ENCODE data around the gene STAG1. TPM values are rescaled to one million over a fixed set of nuclear protein-coding genes. Genes with fewer than 3 reads are reported as not detected.
"Not testable (repeated sequence)": the region's sequence is repeated elsewhere in the genome, so short reads cannot be mapped to it uniquely, and the experiment has no call there.

The STAG1 gene
- total RNA-seq, 2 experiments from 2014 or later = 28.0 to 29.7 TPM

DNA sequence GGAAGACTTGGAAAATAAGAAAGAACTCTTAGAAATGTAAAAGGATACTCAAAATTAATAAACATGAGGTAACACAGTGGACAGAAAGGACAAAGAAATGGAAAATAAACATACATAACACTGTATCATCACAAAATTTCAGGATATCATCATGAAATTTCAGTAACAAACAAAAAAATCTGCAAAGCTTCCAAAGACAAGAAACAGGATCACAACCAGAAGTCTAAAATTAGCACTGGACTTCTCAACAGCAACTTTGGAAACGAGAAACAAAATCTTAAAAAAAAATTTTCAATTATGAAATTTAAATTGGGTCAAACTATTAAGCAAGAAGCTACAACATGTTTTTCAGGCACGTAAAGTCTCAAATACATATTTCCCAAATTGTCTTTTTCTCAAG lies 238.8 kb downstream of the STAG1 start:
- intact Hi-C loops (cut with micrococcal nuclease) = no loop called here
- no peaks in the 10 kb centered on the region for H3K9me3 Mint-ChIP-seq
- no peak overlapping the region for H3K27ac Mint-ChIP-seq
- DNase-seq = no peak
- H3K4me1 Mint-ChIP-seq (ENCODE audit: low read depth) = no peaks in the 10 kb centered on the region
- no peak overlapping the region for H3K4me3 Mint-ChIP-seq
- H3K27me3 Mint-ChIP-seq (ENCODE audit: low read depth) = no peaks in the 10 kb centered on the region
- CTCF ChIA-PET = interaction anchor here (0.7 kb wide), 1 partner anchor 278 kb away, joined by 5 read pairs; no protein-coding TSS in a partner anchor
- H3K36me3 Mint-ChIP-seq (ENCODE audit: low read depth) = peaks cover 17% of the 10 kb centered on the region

GRCh38 chr3:136512381-136512780 lies 239.8 kb downstream of the STAG1 start:
- no peak for DNase-seq
- intact Hi-C loops (cut with micrococcal nuclease) = no loop called here
- H3K4me3 Mint-ChIP-seq = no peak overlapping the region
- H3K36me3 Mint-ChIP-seq (ENCODE audit: low read depth) = peaks cover 17% of the 10 kb centered on the region
- H3K27ac Mint-ChIP-seq = no peak overlapping the region
- H3K4me1 Mint-ChIP-seq (ENCODE audit: low read depth) = no peaks in the 10 kb centered on the region
- no peaks in the 10 kb centered on the region for H3K9me3 Mint-ChIP-seq
- H3K27me3 Mint-ChIP-seq (ENCODE audit: low read depth) = no peaks in the 10 kb centered on the region
- CTCF ChIA-PET = interaction anchor here (0.6 kb wide), 1 partner anchor 77 kb away, joined by 3 read pairs; no protein-coding TSS in a partner anchor

DNA sequence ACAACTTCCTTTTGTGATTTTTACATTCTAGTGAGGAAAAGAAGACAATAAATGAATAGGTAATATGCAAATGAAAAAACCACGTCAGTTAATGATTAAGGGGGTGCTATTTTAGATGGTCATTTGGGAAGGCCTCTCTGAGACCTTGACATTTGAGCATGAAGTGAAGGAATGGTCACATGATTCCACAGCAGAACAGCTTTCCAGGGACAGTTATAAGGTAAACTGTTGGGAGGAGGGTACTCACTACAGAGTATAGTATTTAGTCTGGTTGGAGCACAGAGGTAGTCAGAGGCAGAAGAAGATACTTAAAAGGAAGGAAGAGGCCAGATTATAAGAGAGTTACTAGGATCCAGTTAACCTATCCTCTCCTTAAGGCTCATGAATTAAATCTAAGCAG lies 246.5 kb downstream of the STAG1 start:
- CTCF ChIA-PET = no interaction called here
- Mint-ChIP-seq H3K27ac (no peak overlapping the region), H3K36me3 (ENCODE audit: low read depth) (peaks cover 5% of the 10 kb centered on the region), H3K4me1 (ENCODE audit: low read depth) (no peaks in the 10 kb centered on the region), H3K27me3 (ENCODE audit: low read depth) (no peaks in the 10 kb centered on the region), H3K4me3 (no peak overlapping the region), H3K9me3 (no peaks in the 10 kb centered on the region)
- intact Hi-C loops (cut with micrococcal nuclease) = no loop called here
- DNase-seq = no peak

DNA sequence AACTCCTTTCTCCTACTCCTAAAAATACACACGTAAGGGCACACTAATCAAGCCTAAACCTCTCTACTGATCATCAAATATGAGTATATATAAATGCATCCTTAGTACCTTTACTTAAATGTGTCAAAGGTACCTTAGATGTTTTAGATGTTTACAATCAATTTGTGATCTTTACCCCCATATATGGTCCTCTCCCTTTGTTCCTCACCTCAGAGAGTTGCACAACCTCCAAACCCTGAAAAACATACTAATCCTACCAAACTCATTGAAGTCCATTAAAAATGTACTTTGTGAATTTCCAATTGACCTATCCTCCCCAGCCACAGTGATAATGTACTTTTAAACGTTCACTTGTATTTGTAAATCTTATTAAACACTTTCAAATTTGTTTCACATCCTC lies 249.1 kb downstream of the STAG1 start:
- Mint-ChIP-seq H3K27ac (no peak overlapping the region), H3K4me3 (no peak overlapping the region)
- DNase-seq = no peak

DNA sequence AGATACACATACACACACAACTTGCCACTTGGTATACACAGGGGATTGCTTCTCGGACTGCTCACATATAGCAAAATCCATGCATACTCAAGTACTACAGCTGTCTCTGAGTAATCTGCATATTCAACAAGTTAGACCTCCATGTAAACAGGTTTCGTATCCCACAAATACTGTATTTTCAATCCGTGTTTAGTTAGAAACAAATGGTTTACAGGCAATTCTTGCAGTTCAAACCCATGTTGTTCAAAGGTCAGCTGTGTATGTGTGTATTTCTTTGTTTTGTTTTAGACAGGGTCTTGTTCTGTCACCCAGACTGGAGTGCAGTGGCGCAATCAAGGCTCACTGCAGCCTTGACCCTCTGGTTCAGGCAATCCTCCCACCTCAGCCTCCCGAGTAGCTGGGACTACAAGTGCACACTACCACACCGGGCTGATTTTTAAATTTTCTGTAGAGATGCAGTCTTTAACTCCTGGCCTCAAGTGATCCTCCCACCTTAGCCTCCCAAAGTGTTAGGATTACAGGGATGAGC lies 253.2 kb downstream of the STAG1 start:
- Mint-ChIP-seq H3K27me3 (ENCODE audit: low read depth) (no peaks in the 10 kb centered on the region), H3K36me3 (ENCODE audit: low read depth) (peaks cover 31% of the 10 kb centered on the region), H3K27ac (no peak overlapping the region), H3K4me1 (ENCODE audit: low read depth) (no peaks in the 10 kb centered on the region), H3K4me3 (no peak overlapping the region), H3K9me3 (peaks cover 4% of the 10 kb centered on the region)
- no peak for DNase-seq
- CTCF ChIA-PET = interaction anchor here (0.7 kb wide), 1 partner anchor 242 kb away, joined by 4 read pairs; no protein-coding TSS in a partner anchor
- intact Hi-C loops (cut with micrococcal nuclease) = no loop called here

More for the DNA sequence above, 249.1 kb downstream of the STAG1 start:
- intact Hi-C loops (cut with micrococcal nuclease) = no loop called here
- Mint-ChIP-seq H3K36me3 (ENCODE audit: low read depth) (peaks cover 8% of the 10 kb centered on the region), H3K27me3 (ENCODE audit: low read depth) (no peaks in the 10 kb centered on the region), H3K9me3 (no peaks in the 10 kb centered on the region), H3K4me1 (ENCODE audit: low read depth) (no peaks in the 10 kb centered on the region)
- CTCF ChIA-PET = interaction anchor here (0.7 kb wide), 1 partner anchor 1960 kb away, joined by 4 read pairs; no protein-coding TSS in a partner anchor

DNA sequence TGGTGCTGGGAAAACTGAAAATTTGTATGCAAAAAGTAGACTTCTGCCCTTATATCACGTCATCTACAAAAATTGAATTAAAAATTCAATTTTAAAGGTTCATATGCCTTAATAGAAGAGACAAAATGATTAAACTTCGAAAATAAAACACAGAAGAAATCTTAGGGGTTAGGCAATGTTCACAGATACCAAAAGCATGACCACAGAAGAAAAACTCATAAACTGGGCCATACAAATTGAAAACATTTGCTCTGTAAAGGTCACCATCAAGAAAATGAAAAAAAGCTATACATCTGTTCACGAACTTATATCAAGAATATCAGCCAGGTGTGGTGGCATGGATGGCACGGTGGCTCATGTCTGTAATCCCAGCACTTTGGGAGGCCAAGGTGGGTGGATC lies 257.0 kb downstream of the STAG1 start:
- no peaks in the 10 kb centered on the region for H3K27me3 Mint-ChIP-seq (ENCODE audit: low read depth)
- peaks cover 44% of the 10 kb centered on the region for H3K36me3 Mint-ChIP-seq (ENCODE audit: low read depth)
- CTCF ChIA-PET = no interaction called here
- H3K27ac Mint-ChIP-seq = no peak overlapping the region
- peaks cover 4% of the 10 kb centered on the region for H3K9me3 Mint-ChIP-seq
- no peak for DNase-seq
- intact Hi-C loops (cut with micrococcal nuclease) = no loop called here
- no peak overlapping the region for H3K4me3 Mint-ChIP-seq
- H3K4me1 Mint-ChIP-seq (ENCODE audit: low read depth) = no peaks in the 10 kb centered on the region

DNA sequence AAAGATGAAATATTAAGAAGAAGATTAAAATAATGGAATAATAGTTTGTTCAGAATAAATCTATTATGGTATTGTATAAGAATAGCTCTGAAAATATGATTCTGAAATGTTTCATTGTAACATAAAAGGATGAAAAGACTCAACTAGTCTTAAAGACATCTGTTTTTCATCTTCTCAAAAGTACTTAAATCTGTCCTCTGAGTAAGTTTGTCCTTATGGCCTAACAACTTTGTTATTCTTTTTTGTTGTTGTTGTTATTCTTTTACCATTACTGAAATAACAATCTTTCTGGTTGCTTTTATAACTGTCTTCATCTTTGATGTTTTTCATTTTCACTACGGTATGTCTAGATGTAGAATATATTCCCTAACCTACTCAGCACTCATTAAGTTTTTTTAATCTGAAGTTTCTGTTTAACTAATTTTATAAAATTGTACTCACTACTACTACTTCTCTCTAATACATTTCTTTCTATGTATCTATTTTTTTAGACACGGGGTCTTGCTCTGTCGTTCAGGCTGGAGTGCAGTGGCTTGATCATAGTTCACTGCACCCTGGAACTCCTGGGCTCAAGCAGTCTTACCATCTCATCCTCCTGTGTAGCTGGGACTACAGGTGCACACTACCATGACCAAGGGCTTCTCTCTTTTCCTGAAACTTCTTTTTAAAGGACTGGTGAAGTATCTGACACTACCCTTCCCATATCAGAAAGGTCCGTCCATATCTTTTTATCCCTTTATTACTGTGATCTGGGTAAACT lies 261.4 kb downstream of the STAG1 start:
- intact Hi-C loops (cut with micrococcal nuclease) = no loop called here
- H3K27ac Mint-ChIP-seq = no peak overlapping the region
- CTCF ChIA-PET = interaction anchor here (0.6 kb wide), 1 partner anchor 490 kb away, joined by 3 read pairs; no protein-coding TSS in a partner anchor
- no peak for DNase-seq
- H3K27me3 Mint-ChIP-seq (ENCODE audit: low read depth) = no peaks in the 10 kb centered on the region
- H3K4me1 Mint-ChIP-seq (ENCODE audit: low read depth) = no peaks in the 10 kb centered on the region
- H3K36me3 Mint-ChIP-seq (ENCODE audit: low read depth) = peaks cover 41% of the 10 kb centered on the region
- H3K9me3 Mint-ChIP-seq = peaks cover 2% of the 10 kb centered on the region
- H3K4me3 Mint-ChIP-seq = no peak overlapping the region

DNA sequence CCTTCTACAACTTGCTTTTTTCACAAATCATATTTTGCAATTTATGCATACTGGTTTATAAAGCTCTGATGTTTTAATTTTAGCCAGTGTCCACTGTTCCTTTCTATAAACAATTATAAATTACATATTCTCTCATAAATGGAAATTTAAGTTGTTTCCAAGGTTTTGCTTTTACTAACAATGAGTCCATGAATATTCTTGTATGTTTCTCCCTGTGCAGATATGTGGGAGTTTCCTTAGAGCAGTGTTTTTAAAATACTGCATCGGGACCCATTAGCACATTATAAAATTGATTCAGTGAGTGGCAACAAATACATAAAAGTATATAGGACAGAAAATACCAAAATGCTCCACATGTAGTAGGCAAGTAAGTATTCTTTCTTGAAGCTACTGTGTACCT lies 266.4 kb downstream of the STAG1 start:
- no peak for DNase-seq
- H3K4me3 Mint-ChIP-seq = no peak overlapping the region
- H3K36me3 Mint-ChIP-seq (ENCODE audit: low read depth) = peaks cover 20% of the 10 kb centered on the region
- no peak overlapping the region for H3K27ac Mint-ChIP-seq
- intact Hi-C loops (cut with micrococcal nuclease) = no loop called here
- CTCF ChIA-PET = interaction anchor here (0.9 kb wide), 1 partner anchor 274 kb away, joined by 3 read pairs; no protein-coding TSS in a partner anchor
- H3K9me3 Mint-ChIP-seq = no peaks in the 10 kb centered on the region
- no peaks in the 10 kb centered on the region for H3K27me3 Mint-ChIP-seq (ENCODE audit: low read depth)
- H3K4me1 Mint-ChIP-seq (ENCODE audit: low read depth) = no peaks in the 10 kb centered on the region

DNA sequence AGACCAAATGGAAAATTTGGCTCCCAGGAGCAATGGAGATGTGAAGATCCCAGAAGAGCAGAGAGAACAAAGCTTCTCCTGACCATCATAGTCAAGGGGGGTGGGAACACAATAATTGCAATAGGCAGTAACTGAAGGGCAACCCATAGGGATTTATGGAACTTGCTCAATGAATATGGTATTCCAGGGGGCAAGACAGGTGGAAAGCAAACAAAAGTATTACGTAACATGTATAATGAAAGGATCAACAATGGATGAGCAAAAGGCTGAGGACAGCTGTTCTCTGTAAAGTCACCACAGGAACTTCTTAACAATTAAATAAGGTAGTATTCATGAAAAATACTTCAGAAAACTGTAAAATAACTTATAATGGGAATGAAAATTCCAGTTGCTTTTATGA lies 275.9 kb downstream of the STAG1 start:
- Mint-ChIP-seq H3K4me1 (ENCODE audit: low read depth) (no peaks in the 10 kb centered on the region), H3K27me3 (ENCODE audit: low read depth) (no peaks in the 10 kb centered on the region), H3K9me3 (peaks cover 2% of the 10 kb centered on the region), H3K36me3 (ENCODE audit: low read depth) (peaks cover 40% of the 10 kb centered on the region), H3K4me3 (no peak overlapping the region), H3K27ac (no peak overlapping the region)
- no peak for DNase-seq
- intact Hi-C loops (cut with micrococcal nuclease) = no loop called here
- CTCF ChIA-PET = no interaction called here

- intact Hi-C loops (cut with micrococcal nuclease); H3K9me3 Mint-ChIP-seq; H3K4me1 Mint-ChIP-seq (ENCODE audit: low read depth); DNase-seq; H3K4me3 Mint-ChIP-seq; H3K27ac Mint-ChIP-seq; CTCF ChIA-PET; H3K27me3 Mint-ChIP-seq (ENCODE audit: low read depth): not testable (repeated sequence)
- peaks cover 52% of the 10 kb centered on the region for H3K36me3 Mint-ChIP-seq (ENCODE audit: low read depth)
Observed at GRCh38 chr3:136474876-136475275, 277.3 kb downstream of the STAG1 start.

- intact Hi-C loops (cut with micrococcal nuclease) = no loop called here
- Mint-ChIP-seq H3K4me3 (no peak overlapping the region), H3K27me3 (ENCODE audit: low read depth) (no peaks in the 10 kb centered on the region), H3K27ac (no peak overlapping the region), H3K9me3 (peaks cover 9% of the 10 kb centered on the region), H3K36me3 (ENCODE audit: low read depth) (peaks cover 58% of the 10 kb centered on the region), H3K4me1 (ENCODE audit: low read depth) (no peaks in the 10 kb centered on the region)
- no peak for DNase-seq
- CTCF ChIA-PET = interaction anchor here (1.3 kb wide), 1 partner anchor 279 kb away, joined by 4 read pairs; the partner anchor contains the start of gene STAG1
Observed at GRCh38 chr3:136473716-136474326, 278.4 kb downstream of the STAG1 start.

GRCh38 chr3:136465296-136465695 lies 286.9 kb downstream of the STAG1 start:
- CTCF ChIA-PET = interaction anchor here (0.7 kb wide), 1 partner anchor 20 kb away, joined by 4 read pairs; no protein-coding TSS in a partner anchor
- no peak for DNase-seq
- Mint-ChIP-seq H3K36me3 (ENCODE audit: low read depth) (peaks cover 64% of the 10 kb centered on the region), H3K4me3 (no peak overlapping the region), H3K4me1 (ENCODE audit: low read depth) (no peaks in the 10 kb centered on the region), H3K27ac (no peak overlapping the region), H3K27me3 (ENCODE audit: low read depth) (no peaks in the 10 kb centered on the region), H3K9me3 (peaks cover 15% of the 10 kb centered on the region)
- intact Hi-C loops (cut with micrococcal nuclease) = no loop called here

All from activated naive CD4-positive, alpha-beta T cell treated with anti-CD3 and anti-CD28 coated beads for 36 hours (primary cell).